Prostate gland (tissue), 2 donors: ENCODE results near the gene MYOCD.

Experiments
- POLR2A ChIP-seq: fragments of 450-650 bp; IDR thresholded peaks from one replicate; pipeline ENCODE4 v1.6.1; 2016; ENCODE audit warnings: antibody characterized with exemption, mild to moderate bottlenecking
- POLR2AphosphoS5 ChIP-seq: sonication (generic); formaldehyde crosslinking; IDR thresholded peaks from one replicate; pipeline ENCODE4 v1.6.1; 2017; ENCODE audit warnings: antibody characterized with exemption
- TF ChIP-seq, protein P1 (sequence below), 4 experiments: fragments of 200-600 bp in 2 of 4; fragments of 450-650 bp in 2 of 4; sonication (generic) in 2 of 4; IDR thresholded peaks; 1 replicate in 3 of 4; 2 replicates in 1 of 4; pipeline ENCODE4 v1.5.1; 2016 to 2019; ENCODE audit warnings: antibody characterized with exemption in 4 of 4, mild to moderate bottlenecking in 2 of 4, moderate library complexity in 2 of 4

DNA sequence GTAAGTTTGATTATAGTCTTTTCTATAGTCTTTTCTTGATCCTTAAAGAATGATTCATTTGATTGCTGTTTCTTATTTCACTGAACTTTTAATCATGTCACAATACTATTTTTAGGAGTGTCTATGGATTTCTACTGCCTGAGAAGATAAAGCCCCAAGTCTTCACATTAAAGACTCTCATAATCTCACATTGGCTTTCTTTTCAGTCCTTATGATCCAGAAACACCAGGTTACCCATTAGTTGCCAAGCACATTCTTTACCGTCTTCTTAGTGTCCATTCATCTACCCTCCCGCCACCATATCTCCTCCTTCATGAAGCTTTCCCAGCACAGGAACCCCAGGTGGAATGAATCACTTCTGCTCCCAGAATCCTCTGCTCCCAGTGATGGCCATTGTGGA, 49.5 kb upstream of the MYOCD start:
- TF ChIP-seq, protein P1, sequence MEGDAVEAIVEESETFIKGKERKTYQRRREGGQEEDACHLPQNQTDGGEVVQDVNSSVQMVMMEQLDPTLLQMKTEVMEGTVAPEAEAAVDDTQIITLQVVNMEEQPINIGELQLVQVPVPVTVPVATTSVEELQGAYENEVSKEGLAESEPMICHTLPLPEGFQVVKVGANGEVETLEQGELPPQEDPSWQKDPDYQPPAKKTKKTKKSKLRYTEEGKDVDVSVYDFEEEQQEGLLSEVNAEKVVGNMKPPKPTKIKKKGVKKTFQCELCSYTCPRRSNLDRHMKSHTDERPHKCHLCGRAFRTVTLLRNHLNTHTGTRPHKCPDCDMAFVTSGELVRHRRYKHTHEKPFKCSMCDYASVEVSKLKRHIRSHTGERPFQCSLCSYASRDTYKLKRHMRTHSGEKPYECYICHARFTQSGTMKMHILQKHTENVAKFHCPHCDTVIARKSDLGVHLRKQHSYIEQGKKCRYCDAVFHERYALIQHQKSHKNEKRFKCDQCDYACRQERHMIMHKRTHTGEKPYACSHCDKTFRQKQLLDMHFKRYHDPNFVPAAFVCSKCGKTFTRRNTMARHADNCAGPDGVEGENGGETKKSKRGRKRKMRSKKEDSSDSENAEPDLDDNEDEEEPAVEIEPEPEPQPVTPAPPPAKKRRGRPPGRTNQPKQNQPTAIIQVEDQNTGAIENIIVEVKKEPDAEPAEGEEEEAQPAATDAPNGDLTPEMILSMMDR (IDR thresholded peaks at IDR 0.05), result no peak
- TF ChIP-seq POLR2A (no peak), POLR2AphosphoS5 (no peak)
